NCI-H82 (cell line): ENCODE data around the gene BABAM2.

Experiments used
- DNase-seq: peaks from one replicate; lab custom pipeline; 2025; lab: John Stamatoyannopoulos, UW

The BABAM2 gene

GRCh38 chr2:28163627-28164279 is 273.2 kb downstream of the BABAM2 start:
- DNase-seq, result peak; percentile 40

- peak; percentile 58 for DNase-seq
These were observed 273.8 kb downstream of the BABAM2 start for GRCh38 chr2:28164280-28164801.

GRCh38 chr2:28165087-28165635 is 274.6 kb downstream of the BABAM2 start:
- no peak for DNase-seq

- no peak for DNase-seq
These were observed 276.4 kb downstream of the BABAM2 start for GRCh38 chr2:28166956-28167355.

GRCh38 chr2:28168376-28168775 is 277.8 kb downstream of the BABAM2 start:
- no peak for DNase-seq

- no peak for DNase-seq
These were observed 279.0 kb downstream of the BABAM2 start for GRCh38 chr2:28169492-28169891.

GRCh38 chr2:28172114-28172898 is 281.8 kb downstream of the BABAM2 start:
- DNase-seq, result no peak

GRCh38 chr2:28173377-28173776 is 282.8 kb downstream of the BABAM2 start:
- no peak for DNase-seq

GRCh38 chr2:28174211-28174610 is 283.7 kb downstream of the BABAM2 start:
- no peak for DNase-seq

GRCh38 chr2:28175028-28175427 is 284.5 kb downstream of the BABAM2 start:
- peak; percentile 35 for DNase-seq

- DNase-seq, result no peak
These were observed 288.4 kb downstream of the BABAM2 start for GRCh38 chr2:28178946-28179345.

GRCh38 chr2:28181801-28182200 is 291.3 kb downstream of the BABAM2 start:
- DNase-seq, result peak; percentile 57

GRCh38 chr2:28182348-28182747 is 291.8 kb downstream of the BABAM2 start:
- no peak for DNase-seq

- no peak for DNase-seq
These were observed 294.6 kb downstream of the BABAM2 start for GRCh38 chr2:28185153-28185552.

- no peak for DNase-seq
These were observed 295.4 kb downstream of the BABAM2 start for GRCh38 chr2:28185891-28186290.

- no peak for DNase-seq
These were observed 296.7 kb downstream of the BABAM2 start for GRCh38 chr2:28187186-28187585.

- DNase-seq, result no peak
These were observed 297.9 kb downstream of the BABAM2 start for GRCh38 chr2:28188436-28188835.

- DNase-seq, result peak; percentile 94
These were observed 303.3 kb downstream of the BABAM2 start for GRCh38 chr2:28193630-28194403.

GRCh38 chr2:28199995-28200679 is 309.6 kb downstream of the BABAM2 start:
- peak; percentile 46 for DNase-seq

GRCh38 chr2:28201671-28202180 is 311.2 kb downstream of the BABAM2 start:
- DNase-seq, result peak; percentile 82

GRCh38 chr2:28202719-28203118 is 312.2 kb downstream of the BABAM2 start:
- no peak for DNase-seq
